K562 (cell line): ENCODE measurements around the gene SH3TC1. TPM values are rescaled to one million over a fixed set of nuclear protein-coding genes. Genes with fewer than 3 reads are reported as not detected.
A peak's percentile ranks its signal among the peaks of the same experiment; 100 is the strongest.

ENCODE experiments used
- BCL6 ChIP-seq: fragments of 250-450 bp; sonication (Bioruptor Pico); IDR thresholded peaks from 2 replicates; pipeline ENCODE4 v1.4.0; 2020
- CREB5 ChIP-seq: fragments of 250-450 bp; sonication (Bioruptor Pico); IDR thresholded peaks from 2 replicates; pipeline ENCODE4 v1.5.0; 2020; ENCODE audit warnings: mild to moderate bottlenecking
- E2F1 ChIP-seq: sonication (generic); formaldehyde crosslinking; IDR thresholded peaks from 2 replicates; pipeline ENCODE4 v1.8.1; 2023; ENCODE audit warnings: mild to moderate bottlenecking, missing genetic modification reagents, moderate library complexity
- EGR1 ChIP-seq: fragments of 450-650 bp; conservative IDR thresholded peaks from 2 replicates; pipeline ENCODE4 v1.6.1; 2017; ENCODE audit warnings: mild to moderate bottlenecking
- ETV1 ChIP-seq: fragments of 450-650 bp; conservative IDR thresholded peaks from 2 replicates; pipeline ENCODE4 v1.6.1; 2016; ENCODE audit warnings: missing genetic modification characterization, control low read depth, low read depth, missing compliant biosample characterization
- FOS ChIP-seq: IDR thresholded peaks from 3 replicates; pipeline ENCODE4 v1.6.1; 2011; ENCODE audit not compliant: insufficient read length; ENCODE audit errors: extremely low read depth
- NFE2L1 ChIP-seq: fragments of 450-650 bp; IDR thresholded peaks from 2 replicates; pipeline ENCODE4 v1.6.1; 2016; ENCODE audit warnings: missing genetic modification characterization, low read depth, mild to moderate bottlenecking, missing compliant biosample characterization, moderate library complexity, borderline replicate concordance
- NRF1 ChIP-seq, 2 experiments: fragments of 450-650 bp; IDR thresholded peaks in 1 of 2; conservative IDR thresholded peaks in 1 of 2; 2 replicates each; pipeline ENCODE4 v1.6.1; 2014; ENCODE audit warnings: mild to moderate bottlenecking in 2 of 2
- PML ChIP-seq: IDR thresholded peaks from 2 replicates; pipeline ENCODE4 v1.6.1; 2012; ENCODE audit warnings: low read length, inconsistent platforms
- RAD51 ChIP-seq: fragments of 450-650 bp; IDR thresholded peaks from 2 replicates; pipeline ENCODE4 v1.7.1; 2016; ENCODE audit warnings: low read depth, mild to moderate bottlenecking, borderline replicate concordance
- RNF2 ChIP-seq: sonication (generic); IDR thresholded peaks from 2 replicates; pipeline ENCODE4 v1.6.1; 2016
- SMAD1 ChIP-seq: fragments of 150-350 bp; IDR thresholded peaks from 2 replicates; pipeline ENCODE4 v1.6.1; 2014; ENCODE audit warnings: low read length, low read depth; ENCODE audit not compliant: partially characterized antibody
- SMARCC2 ChIP-seq: fragments of 450-650 bp; IDR thresholded peaks from 2 replicates; pipeline ENCODE4 v1.6.1; 2017; ENCODE audit warnings: antibody characterized with exemption, moderate library complexity, mild to moderate bottlenecking, low read depth
- ZNF253 ChIP-seq: fragments of 250-450 bp; sonication (Bioruptor Pico); conservative IDR thresholded peaks from 2 replicates; pipeline ENCODE4 v1.6.1; 2021; ENCODE audit warnings: mild to moderate bottlenecking
- polyA plus RNA-seq, 8 experiments: library from polyadenylated mRNA; depleted of rRNA in 4 of 8; stranded (reverse) in 5 of 8; unstranded in 3 of 8; fragments of >200 nt; fragmentation: Nextera tagmentation in 2 of 8; fragmentation: Illumina TruSeq in 1 of 8; extraction: Ambion mirVana in 2 of 8; extraction: Trizol in 1 of 8; gene quantifications; 2 replicates each; pipeline versions ENCODE4 v1.2.1 to v1.2.3, GENCODE V29; 2011 to 2014; ENCODE audit warnings: inconsistent platforms in 1 of 8, missing spikeins in 1 of 8
- total RNA-seq, 7 experiments: library from RNA; depleted of rRNA in 6 of 7; stranded (reverse); fragments of >200 nt in 6 of 7; fragmentation: Illumina TruSeq in 2 of 7; extraction: Trizol in 2 of 7; gene quantifications; 2 replicates each; pipeline versions ENCODE4 v1.2.1 to v1.2.3, GENCODE V29; 2011 to 2021; ENCODE audit warnings: low replicate concordance in 1 of 7

SH3TC1 gene
- total and polyA plus RNA-seq, 9 of the 15 experiments (the other 6 are each of a cell fraction or from before 2014, with no cell fraction given) = 0.04 to 2.1 (median 0.48) TPM; not detected in 1

GRCh38 chr4:8283631-8284121 is 84.6 kb downstream of the SH3TC1 start (continued):
- TF ChIP-seq NFE2L1 (tag) (no peak), NRF1 (conservative IDR thresholded peaks at IDR 0.05 in 1 of 2, IDR thresholded peaks at IDR 0.05 in 1 of 2) (0 out of 4 replicates have a peak, but pooled peaks of 1 of the 2 experiments have one; percentile 27), ETV1 (tag) (0 out of 2 replicates have a peak, but pooled peaks have one; percentile 19), SMARCC2 (no peak), RNF2 (no peak), E2F1 (CRISPR knock-in tag) (no peak), ZNF253 (CRISPR knock-in tag) (no peak), PML (no peak), RAD51 (no peak), FOS (no peak), EGR1 (no peak), CREB5 (no peak), BCL6 (CRISPR knock-in tag) (no peak), SMAD1 (no peak)
